Endometrial microvascular endothelial cells (primary cell): ENCODE data around the gene ITPRID1. TPM values are rescaled to one million over a fixed set of nuclear protein-coding genes. Genes with fewer than 3 reads are reported as not detected.

Source experiments
- in situ Hi-C: cut with HindIII; loops from 2 replicates; pipeline ENCODE4 v1.10.0; 2017; ENCODE audit warnings: low sequenced_read_pairs, low pct_unique_long_range_greater_than_20kb; ENCODE audit errors: inconsistent ontology term
- total RNA-seq: library from RNA; depleted of rRNA; stranded (reverse); fragments of >200 nt; gene quantifications from one replicate; pipeline ENCODE4 v1.2.3, GENCODE V29; 2015; ENCODE audit errors: inconsistent ontology term

Gene ITPRID1
- total RNA-seq, 1 donor from 2014 or later = not detected

- in situ Hi-C loops = no loop called here
Observed at GRCh38 chr7:31683445-31684225, 169.7 kb downstream of the ITPRID1 start.

- in situ Hi-C loops = no loop called here
Observed at GRCh38 chr7:31687024-31687748, 173.3 kb downstream of the ITPRID1 start, which contains the start of gene PPP1R17. TSS of gene PPP1R17 (plus strand) at chr7:31687215. CDS start at chr7:31692442, 5,227 bp downstream.

- in situ Hi-C loops = no loop called here
Observed at GRCh38 chr7:31688372-31688771, 174.5 kb downstream of the ITPRID1 start.

GRCh38 chr7:31688996-31689395 lies 175.1 kb downstream of the ITPRID1 start:
- in situ Hi-C loops = no loop called here

GRCh38 chr7:31690935-31691334 lies 177.0 kb downstream of the ITPRID1 start:
- in situ Hi-C loops = no loop called here

GRCh38 chr7:31692451-31692850 lies 178.6 kb downstream of the ITPRID1 start:
- in situ Hi-C loops = no loop called here

GRCh38 chr7:31692871-31693270 lies 179.0 kb downstream of the ITPRID1 start:
- in situ Hi-C loops = no loop called here

- in situ Hi-C loops = no loop called here
Observed at GRCh38 chr7:31695859-31696614, 182.1 kb downstream of the ITPRID1 start.

GRCh38 chr7:31699050-31699449 lies 185.2 kb downstream of the ITPRID1 start:
- in situ Hi-C loops = no loop called here

- in situ Hi-C loops = no loop called here
Observed at GRCh38 chr7:31702354-31702753, 188.5 kb downstream of the ITPRID1 start.

- in situ Hi-C loops = no loop called here
Observed at GRCh38 chr7:31705377-31705776, 191.5 kb downstream of the ITPRID1 start.

GRCh38 chr7:31707089-31707488 lies 193.2 kb downstream of the ITPRID1 start:
- in situ Hi-C loops = no loop called here

Other genes with a start within 250 kb of the ITPRID1 start
- not detected for gene NEUROD6, start 173.4 kb upstream of the ITPRID1 start, total RNA-seq
- gene PPP1R17, start 173.1 kb downstream of the ITPRID1 start, total RNA-seq = not detected